Astrocyte of the hippocampus (primary cell): ENCODE results near the gene GAS2L3.
A peak's percentile ranks its signal among the peaks of the same experiment; 100 is the strongest.
"Not testable (repeated sequence)": the region's sequence is repeated elsewhere in the genome, so short reads cannot be mapped to it uniquely, and the experiment has no call there.

ENCODE experiments used
- DNase-seq: peaks from one replicate; pipeline ENCODE4 v3.0.0; 2011; ENCODE audit warnings: low read depth, low spot score

The GAS2L3 gene

DNA sequence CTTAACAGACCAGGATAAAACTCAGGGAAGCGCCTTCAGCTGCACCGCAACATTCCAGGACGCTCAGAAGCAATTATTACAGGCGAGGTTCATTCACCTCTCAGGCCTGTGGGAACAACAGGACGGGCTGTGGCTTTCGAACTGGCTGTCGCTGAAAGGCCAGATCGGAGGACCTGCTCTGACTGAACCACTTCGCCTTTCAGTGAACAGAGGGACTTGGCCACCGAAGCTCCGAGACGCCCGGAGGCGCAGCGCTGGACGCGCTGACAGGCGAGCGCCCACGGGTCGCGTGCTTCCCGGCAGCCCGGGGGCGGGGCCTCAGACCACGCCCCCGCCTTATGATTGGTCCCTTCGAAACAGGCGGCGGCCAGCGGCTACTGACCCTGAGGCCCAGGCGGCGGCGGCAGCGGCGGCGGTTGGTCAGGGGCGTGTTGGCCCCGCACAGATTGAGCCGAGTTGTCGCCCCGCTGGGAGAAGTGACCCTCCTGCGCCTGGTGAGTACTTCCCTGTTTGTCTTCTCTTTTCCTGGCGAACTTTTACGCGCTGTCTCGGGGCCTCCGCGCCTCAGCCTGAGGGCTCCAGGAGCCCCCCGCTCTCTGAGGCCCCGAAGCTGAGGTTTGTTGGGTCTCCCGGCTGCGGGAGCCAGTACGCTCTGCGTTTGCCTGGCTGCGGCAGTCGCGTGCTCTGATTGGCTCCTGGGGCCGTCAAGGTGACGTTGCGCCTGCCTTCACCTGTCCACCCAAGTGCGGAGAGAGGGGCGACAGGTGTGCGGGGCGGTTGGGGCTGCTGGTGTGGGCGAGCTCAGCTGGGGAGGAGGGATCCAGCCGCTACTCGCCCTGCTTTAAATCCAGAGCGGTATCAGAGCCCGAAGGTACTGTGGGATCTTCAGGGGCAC lies at the start of gene GAS2L3:
GAS2L3 (plus strand) TSS at position 393 of the 895 bp plus-strand sequence. CDS start 21,221 bp downstream, outside the sequence.
- DNase-seq: peak; percentile 94

DNA sequence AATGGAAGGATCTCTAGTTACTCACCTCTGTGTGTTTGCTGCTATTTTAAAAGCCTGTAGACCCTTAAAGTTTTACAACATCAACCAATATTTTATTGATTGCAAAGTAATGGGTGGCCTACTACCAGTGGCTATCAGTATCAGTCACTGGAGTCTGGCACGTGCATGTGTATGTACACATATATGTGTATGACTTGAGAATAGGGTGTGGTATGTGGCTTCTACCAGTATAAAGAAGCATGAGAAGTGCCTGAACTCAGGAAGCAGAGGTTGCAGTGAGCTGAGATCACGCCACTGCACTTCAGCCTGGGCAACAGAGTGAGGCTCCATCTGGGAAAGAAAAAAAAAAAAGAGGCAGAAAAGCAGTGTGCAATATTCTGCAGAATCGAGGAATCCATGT lies 45.5 kb upstream of the GAS2L3 start:
- no peak for DNase-seq

DNA sequence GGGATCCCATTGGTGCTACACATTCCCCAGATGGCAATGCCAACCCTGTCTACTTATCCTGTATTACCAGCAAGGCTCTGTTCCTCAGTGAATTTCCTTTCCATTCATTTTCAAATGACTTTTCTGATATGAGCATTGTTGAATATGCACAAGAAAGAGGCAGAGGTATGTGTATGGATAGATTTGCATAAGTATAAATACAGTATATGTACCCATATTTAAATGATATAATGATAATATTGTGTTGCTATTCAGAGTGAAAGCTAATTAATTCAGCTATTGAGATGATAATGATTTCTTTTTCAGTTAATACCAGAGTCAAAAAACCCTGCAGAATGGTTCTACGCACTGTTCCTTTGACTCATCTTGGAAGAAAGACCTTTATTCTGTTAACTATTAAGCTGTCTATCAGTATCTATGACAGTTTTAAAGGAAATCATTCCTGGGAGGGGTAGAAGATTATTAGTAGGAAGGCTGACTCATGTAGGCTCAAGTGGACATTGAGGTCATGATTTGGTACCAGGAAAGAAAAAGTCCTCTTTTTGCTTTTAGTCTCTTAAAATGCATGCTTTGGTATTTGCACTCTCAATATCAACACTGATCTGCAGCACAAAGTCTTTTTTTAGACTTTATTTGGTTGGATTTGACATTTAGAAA lies 44.9 kb upstream of the GAS2L3 start:
- DNase-seq: no peak

DNA sequence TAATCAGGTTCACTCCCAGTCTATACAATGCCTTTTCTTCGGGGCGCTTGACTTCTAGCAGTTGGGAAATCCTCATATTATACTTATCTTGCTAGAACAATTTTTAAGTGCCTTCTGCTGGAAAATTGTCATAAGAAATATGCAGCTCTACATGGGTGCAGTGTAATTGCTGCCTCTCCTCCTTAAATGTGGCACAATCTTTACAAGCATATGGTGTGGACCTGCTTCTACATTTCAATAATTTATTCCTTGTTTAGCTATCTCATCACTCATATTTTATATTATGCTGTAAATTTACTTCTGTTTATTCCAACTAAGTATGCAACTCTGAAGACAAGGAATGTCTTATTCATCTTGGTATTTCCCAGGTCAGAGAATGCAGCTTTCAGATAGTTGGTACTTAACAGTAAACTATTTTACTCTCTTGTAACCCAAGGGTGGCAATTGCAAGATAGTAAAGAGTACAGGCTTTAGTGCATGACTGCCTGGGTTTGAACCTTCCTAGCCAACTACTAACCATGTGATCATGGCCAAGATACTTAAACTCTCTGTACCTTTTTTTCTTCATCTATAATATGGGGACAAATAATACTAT lies 43.6 kb upstream of the GAS2L3 start:
- no peak for DNase-seq

DNA sequence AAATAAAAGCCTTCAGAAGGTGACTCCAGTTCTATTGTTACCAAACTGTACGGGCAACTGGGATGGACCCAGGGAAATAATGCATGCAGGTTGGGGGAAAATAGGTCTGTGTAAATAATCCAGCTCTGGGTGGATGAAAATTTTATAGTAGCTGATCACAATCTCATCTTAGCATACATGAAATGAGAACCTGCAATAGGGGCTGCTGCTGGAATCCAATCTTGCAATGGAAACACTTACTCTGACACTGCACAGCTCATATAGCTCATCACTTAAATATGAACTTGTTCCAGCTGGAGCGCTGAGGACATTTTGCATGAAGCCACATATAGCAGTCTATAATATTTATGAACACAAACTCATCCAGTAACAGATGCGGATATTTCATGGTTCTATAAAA lies 40.1 kb upstream of the GAS2L3 start:
- no peak for DNase-seq

DNA sequence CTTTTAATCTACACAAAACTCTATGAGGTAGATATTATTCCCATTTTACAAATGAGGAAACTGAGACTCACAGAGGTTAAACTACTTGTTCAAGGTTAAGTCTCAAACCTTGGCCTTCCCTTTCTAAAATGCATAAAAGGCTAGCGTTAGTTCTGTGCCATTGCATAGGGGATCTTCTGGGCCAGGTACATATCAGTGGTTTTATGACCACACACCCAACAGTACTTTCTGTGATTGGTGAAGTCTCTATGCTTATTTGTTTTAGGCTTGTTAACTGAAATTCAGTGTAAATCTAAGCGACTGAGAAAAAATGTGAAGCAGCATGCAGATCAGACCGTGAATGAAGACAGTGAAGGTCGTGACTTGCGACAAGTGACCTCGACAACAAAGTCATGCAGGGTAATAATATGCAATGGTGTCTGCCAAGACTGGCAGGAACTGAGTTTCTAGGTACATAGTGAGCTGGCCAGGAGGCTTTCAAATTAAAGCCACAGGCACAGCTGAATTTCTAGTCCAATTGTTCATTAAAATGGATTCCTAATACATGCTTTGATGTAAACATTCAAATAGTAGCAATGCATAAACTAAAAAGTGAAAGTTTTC lies 38.8 kb upstream of the GAS2L3 start:
- no peak for DNase-seq

DNA sequence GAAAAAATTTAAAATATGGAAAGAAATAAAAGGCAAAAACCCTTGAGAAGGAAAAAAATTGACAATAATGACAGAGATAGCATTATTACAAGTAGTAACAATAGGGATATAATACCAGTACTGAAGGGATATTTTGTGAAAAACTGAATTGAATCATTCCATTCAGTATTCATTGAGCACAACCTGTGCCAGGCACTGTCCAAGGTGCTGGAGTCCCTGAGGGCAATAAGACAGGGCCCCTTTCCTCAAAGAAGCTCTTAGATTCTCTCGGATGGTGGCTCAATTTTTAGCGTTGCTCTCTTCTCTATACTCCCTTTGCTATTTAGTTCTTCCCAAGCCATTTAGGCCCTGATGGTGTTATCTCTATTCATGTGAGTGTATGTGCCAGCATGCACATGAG lies 34.3 kb upstream of the GAS2L3 start:
- peak; percentile 80 for DNase-seq

DNA sequence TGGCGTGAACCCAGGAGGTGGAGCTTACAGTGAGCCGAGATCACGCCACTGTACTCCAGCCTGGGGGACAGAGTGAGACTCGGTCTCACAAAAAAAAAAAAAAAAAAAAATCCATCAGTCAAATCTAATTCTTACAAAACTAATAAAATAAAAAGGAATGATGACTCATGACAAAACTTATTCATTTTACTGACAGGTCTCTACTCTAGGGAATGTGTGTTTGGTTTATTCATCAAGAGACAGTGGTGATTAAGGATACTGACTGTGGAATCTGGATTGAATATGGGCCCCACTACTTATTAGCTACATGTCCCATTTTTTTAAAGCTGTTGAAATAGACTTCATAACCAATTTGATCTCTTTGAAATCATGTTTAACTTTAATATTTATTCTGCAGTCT lies 29.3 kb upstream of the GAS2L3 start:
- no peak for DNase-seq

DNA sequence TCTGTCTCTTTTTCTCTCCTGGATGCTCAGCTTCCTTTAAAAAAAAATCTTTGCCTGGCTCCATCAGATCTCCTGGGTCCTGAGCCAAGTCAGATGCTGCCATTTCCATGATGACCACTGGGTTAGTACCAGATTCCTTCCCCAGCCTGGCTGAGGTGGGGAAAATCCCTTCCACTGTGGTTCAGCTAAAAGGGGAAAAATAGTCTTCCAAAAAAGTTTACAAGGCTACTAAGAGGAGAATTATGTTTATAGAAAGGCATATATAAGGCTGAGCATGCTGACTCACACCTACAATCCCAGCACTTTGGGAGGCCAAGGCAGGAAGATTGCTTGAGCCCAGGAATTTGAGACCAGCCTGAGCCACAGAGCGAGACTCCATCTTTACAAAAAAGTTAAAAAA lies 28.4 kb upstream of the GAS2L3 start:
- peak; percentile 19 for DNase-seq

DNA sequence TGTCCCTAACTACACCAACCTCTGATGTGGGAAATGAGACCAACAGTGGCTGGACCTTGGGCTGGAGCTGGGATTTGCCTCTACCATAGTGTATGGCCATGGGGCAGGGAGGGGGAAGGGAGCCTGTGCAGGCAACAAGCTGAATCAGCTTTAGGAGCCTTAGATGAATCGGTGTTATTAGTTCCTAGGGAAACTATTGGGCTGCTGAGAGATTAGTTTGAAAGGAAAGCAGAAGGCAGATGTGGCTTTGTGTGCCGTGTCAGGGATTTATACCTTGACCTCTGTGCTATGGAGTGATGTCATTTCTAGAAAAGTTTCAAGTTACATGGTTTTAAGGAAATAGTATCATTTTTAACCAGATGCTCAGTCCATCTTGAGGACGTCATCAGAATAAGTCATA lies 19.5 kb upstream of the GAS2L3 start:
- DNase-seq: no peak

DNA sequence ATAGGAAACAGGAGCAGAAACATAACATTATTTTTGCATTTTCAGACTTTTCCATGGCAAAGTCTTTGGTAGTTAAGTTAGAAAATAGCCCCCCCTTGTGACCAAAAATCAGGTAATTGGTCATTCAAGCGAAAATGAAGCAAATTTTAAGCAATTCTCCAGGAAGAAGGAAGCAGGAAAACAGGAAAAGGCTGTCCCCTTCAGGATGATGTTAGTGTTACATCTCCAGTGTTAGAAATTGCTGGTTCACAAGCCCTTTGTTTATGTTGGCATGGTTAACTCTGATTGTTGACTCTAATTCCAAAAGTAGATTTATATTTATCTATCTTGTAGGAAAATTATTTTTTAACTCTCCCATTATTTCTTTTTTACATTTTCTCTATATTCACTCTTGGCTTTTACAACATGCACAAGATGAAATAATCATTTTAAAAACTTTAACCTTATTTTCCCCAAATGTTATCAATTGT lies 18.8 kb upstream of the GAS2L3 start:
- DNase-seq: peak; percentile 90

DNA sequence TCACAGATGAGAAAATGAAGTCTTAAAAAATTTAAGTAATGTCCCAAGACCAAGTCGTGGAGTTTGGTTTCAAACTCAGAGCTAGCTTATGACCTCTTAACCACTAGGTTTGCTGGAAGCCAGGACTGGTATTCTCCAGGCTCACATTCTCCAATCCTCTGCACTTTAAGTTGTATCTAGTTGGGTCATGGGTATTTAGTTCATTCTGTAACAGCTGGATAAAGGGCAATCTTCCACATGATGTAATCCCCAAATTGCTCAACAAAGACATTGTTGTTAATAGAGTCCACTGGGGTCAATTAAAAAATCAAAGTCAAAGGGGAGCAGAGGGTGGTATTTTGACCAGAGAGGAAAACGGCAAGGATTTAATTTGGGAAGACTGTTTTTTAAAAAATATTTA lies 17.8 kb upstream of the GAS2L3 start:
- DNase-seq: no peak

DNA sequence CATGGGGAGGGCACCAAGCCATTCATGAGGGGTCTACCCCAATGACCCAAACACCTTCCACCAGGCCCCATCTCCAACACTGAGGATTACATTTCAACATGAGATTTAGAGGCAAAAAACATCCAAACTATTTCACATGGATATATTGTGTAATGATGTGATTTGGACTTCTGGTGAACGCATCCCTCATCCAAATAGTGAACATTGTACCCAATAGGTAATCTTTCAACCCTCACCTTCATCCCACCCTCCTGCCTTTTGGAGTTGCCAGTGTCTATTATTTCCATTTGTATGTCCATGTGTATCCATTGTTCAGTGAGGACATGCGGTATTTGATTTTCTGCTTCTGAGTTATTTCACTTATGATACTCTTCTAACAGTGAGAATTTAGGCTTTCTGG lies 16.1 kb upstream of the GAS2L3 start:
- no peak for DNase-seq

DNA sequence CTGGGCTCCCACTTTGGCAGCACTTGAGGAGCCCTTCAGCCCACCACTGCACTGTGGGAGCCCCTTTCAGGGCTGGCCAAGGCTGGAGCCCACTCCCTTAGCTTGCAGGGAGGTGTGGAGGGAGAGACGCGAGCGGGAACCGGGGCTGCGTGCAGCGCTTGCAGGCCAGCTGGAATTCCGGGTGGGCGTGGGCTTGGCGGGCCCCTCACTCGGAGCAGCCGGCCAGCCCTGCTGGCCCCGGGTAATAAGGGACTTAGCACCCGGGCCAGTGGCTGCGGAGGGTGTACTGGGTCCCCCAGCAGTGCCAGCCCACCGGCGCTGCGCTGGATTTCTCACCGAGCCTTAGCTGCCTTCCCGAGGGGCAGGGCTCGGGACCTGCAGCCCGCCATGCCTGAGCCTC lies 14.2 kb upstream of the GAS2L3 start:
- DNase-seq: not testable (repeated sequence)

DNA sequence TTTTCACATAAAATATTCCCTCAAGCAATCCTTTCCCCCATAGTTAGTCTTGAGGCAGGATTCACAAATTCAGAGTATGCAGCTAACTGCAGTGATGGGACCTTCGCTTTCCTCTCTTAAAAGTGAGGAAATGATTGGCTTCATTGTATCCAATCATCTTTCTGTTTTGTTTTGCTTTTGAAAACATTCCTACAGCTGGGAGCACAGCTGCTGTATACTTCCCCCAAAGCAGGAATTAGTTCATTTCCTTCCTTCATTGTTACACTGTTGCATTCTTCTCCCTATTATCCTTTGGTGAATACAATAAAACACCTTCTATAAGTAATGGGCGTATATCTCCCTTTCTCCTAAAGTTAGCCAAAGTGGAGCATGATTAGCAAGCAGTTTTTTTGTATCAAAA lies 9.4 kb upstream of the GAS2L3 start:
- DNase-seq: no peak

DNA sequence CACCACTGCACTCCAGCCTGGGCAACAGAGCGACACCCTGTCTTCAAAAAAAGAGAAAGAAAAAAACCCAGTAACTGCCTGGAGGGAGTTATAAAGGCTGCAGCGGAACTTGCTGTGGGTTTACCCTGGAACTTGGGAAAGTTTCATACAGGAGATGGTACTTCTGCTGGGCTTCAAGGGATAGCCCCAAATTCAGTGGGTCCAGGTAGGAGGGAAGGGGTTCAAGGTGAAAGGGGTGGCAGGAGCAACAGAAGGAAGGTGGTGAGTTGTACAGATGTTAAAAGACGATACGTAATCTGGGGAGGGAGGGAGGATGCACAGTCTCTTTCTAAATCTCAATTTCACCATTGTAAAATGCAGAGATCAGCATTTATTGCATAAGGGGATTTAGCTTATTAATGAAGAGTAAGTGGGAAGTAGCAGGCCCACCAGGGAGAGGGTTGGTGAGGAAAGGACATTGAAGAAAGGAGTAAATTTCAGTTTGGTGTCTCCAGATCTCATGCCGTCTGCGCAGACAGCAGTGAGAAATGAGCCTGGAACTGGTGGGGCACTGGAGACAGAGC lies 8.5 kb upstream of the GAS2L3 start:
- DNase-seq: no peak

DNA sequence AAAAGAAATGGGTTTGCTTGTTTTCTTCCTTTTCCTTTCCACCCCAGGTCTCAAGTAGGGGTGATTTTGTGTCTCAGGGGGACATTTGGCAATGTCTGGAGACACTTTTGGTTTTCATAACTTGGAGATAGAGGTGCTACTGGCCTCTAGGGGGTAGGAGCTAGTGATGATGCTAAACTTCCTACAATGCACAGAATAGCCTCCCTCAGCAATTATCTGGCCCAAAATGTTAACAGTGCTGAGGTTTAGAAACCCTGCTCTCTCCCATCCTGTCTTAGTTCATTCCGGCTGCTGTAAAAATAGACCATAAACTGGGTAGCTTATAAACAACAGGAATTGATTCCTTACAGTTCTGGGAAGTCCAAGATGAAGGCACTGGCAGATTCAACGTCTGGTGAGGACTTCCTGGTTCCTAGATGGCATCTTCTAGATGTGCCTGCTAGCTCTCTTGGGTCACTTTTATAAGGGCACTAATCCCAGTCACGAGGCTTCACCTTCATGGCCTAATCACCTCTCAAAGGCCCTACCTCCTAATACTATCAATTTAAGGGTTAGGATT lies 7.4 kb upstream of the GAS2L3 start:
- no peak for DNase-seq

DNA sequence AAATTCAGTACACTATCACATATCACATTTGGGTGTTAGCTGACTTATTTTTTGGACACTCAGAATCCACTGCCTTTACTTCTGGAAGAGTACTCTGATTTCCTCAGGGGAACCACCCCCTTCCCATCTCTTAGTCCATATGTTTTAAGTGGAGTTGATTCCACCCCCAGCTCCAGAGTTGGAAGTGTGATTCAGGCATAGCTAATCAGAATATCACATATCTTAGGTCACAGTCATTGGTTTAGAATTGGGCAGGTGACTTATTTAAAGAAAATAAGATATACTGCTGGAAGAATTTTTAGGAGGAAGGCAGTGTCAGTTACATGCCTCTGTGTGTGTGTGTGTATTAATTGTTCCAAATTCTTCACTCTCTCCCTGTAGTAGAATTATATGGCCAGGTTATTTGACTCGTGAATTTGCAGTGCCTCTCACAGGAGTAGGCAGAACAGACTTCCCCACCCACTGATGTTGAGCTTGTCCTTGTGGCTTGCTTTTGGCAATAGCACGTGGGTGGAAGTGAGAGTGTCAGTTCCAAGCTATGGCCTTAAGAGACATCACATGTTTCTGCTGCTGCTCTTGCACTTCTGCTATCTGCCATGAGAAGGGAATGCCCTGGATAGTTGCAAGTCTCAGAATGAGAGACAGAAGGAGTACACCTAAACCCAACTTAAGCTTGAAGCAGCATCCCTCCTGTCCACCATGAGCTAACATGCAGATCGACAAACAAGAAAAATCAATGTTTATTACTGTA lies 6.4 kb upstream of the GAS2L3 start:
- DNase-seq: no peak

DNA sequence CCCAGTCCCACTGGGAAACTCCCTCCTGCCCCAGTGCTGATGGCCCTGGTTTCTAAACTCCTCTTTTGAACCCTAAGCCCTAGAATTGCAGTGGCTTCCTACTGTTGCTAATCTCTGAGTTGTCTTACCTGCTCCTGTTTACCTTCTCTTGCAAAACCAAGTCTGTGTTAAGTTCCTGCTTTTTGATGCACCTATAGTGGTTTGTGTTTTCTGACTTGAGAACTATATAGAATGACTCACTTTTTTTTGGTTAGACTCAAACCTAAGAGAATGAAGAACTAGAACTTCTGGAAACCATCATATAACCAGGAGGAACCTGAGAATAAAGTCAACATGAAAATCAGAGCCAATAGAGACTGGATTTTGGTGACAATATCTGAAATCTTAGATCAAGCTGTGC lies 5.5 kb upstream of the GAS2L3 start:
- no peak for DNase-seq

DNA sequence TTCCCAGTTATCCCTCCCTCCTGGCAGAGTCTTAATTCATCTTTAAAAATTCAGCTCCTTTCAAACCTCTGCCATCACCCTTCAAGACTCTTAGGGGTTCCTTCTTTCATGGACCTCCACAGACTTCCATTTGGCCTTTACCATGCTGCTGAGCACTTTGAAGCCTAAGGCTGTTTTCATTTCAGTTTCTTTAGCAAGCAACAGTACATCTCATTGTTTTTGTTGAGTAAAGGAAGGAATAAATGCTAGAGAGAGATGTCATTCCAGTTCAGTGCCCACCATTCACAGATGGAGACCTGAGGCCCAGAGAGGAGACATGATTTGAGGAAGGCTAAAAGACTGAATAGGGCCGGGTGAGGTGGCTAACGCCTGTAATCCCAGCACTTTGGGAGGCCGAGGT lies 1.3 kb upstream of the GAS2L3 start:
- DNase-seq: no peak
